Caco-2 (cell line): ENCODE measurements around the gene KLHL36. TPM values are rescaled to one million over a fixed set of nuclear protein-coding genes. Genes with fewer than 3 reads are reported as not detected.

ENCODE experiments used
- BruUV-seq: library from RNA; stranded (reverse); fragments of 400-500 nt; replicated peaks from 2 replicates; lab custom pipeline; 2021; lab: Mats Ljungman, UMichigan
- CTCF ChIA-PET: fragments of 300-600 bp; sonication (Branson Sonifier 250); formaldehyde crosslinking; loops from one replicate; lab custom pipeline; 2022; ENCODE audit warnings: antibody characterized with exemption; lab: Charles Lee
- POLR2A ChIA-PET: fragments of 300-600 bp; sonication (Branson Sonifier 250); formaldehyde crosslinking; loops from one replicate; lab custom pipeline; 2022; ENCODE audit warnings: antibody characterized with exemption; lab: Charles Lee
- DNase-seq, 2 experiments: peaks; one replicate each; pipeline versions ENCODE4 v3.0.0 to v3.0.0-alpha.2; 2020 to 2022
- H3K27me3 ChIP-seq: replicated peaks from 2 replicates; pipeline ENCODE4 v1.6.0; 2011; ENCODE audit warnings: low read length; ENCODE audit not compliant: control insufficient read depth, insufficient read depth
- H3K36me3 ChIP-seq: 2 replicates; pipeline ENCODE4 v1.5.1; 2011; ENCODE audit warnings: low read length; ENCODE audit not compliant: control insufficient read depth, insufficient read depth
- H3K4me1 ChIP-seq: fragments of 250-450 bp; sonication (Bioruptor Pico); 2 replicates; pipeline ENCODE4 v1.5.1; 2020; ENCODE audit warnings: mild to moderate bottlenecking
- H3K4me3 ChIP-seq: 2 replicates; pipeline ENCODE4 v1.5.1; 2011; ENCODE audit warnings: low read depth, mild to moderate bottlenecking, control low read depth, low read length
- H3K9me3 ChIP-seq: fragments of 250-450 bp; sonication (Bioruptor Pico); 2 replicates; pipeline ENCODE4 v1.5.1; 2020; ENCODE audit warnings: mild to moderate bottlenecking, moderate library complexity
- H3K27ac Mint-ChIP-seq: one replicate; pipeline ENCODE4 v1.8.0; 2022; ENCODE audit warnings: mixed read lengths; ENCODE audit not compliant: unreplicated experiment
- H3K27me3 Mint-ChIP-seq: one replicate; pipeline ENCODE4 v1.8.0; 2022; ENCODE audit warnings: mixed read lengths; ENCODE audit not compliant: insufficient read depth, unreplicated experiment
- H3K36me3 Mint-ChIP-seq: one replicate; pipeline ENCODE4 v1.8.0; 2022; ENCODE audit warnings: mild to moderate bottlenecking, mixed read lengths; ENCODE audit not compliant: insufficient read depth, unreplicated experiment
- H3K4me1 Mint-ChIP-seq: one replicate; pipeline ENCODE4 v1.8.0; 2022; ENCODE audit warnings: low read depth, mixed read lengths; ENCODE audit not compliant: unreplicated experiment
- H3K4me3 Mint-ChIP-seq: one replicate; pipeline ENCODE4 v1.8.0; 2022; ENCODE audit warnings: mild to moderate bottlenecking, moderate library complexity, mixed read lengths; ENCODE audit not compliant: unreplicated experiment
- H3K9me3 Mint-ChIP-seq: one replicate; pipeline ENCODE4 v1.8.0; 2022; ENCODE audit warnings: mixed read lengths; ENCODE audit not compliant: unreplicated experiment
- CTCF ChIP-seq, 2 experiments: fragments of 200-600 bp in 1 of 2; IDR thresholded peaks; 1 replicate in 1 of 2; 2 replicates in 1 of 2; pipeline versions ENCODE4 v1.5.1 to v1.8.0; 2011 to 2022; ENCODE audit warnings: antibody characterized with exemption in 1 of 2, control low read depth in 1 of 2, inconsistent platforms in 1 of 2, low read depth in 1 of 2, low read length in 1 of 2, mild to moderate bottlenecking in 1 of 2, moderate library complexity in 1 of 2; ENCODE audit not compliant: insufficient read depth in 1 of 2, severe bottlenecking in 1 of 2, unreplicated experiment in 1 of 2
- intact Hi-C: fragments of 100-400 bp; cut with micrococcal nuclease; formaldehyde crosslinking; loops from one replicate; pipeline ENCODE4 v1.10.0; 2022; ENCODE audit not compliant: unreplicated experiment
- total RNA-seq: library from RNA; stranded (reverse); gene quantifications from 2 replicates; pipeline ENCODE4 v1.2.3, GENCODE V29; 2022

KLHL36 gene
- total RNA-seq, 1 experiment from 2014 or later: 70.2 TPM

GRCh38 chr16:84649511-84649861, 1.2 kb downstream of the KLHL36 start:
- ChIA-PET CTCF (interaction anchor here (0.9 to 1.7 kb wide), 3 partner anchors 31 to 77 kb away, joined by 3 to 10 read pairs (median 3); no protein-coding TSS in a partner anchor), POLR2A (no interaction called here)
- H3K4me3 Mint-ChIP-seq: peak overlapping the region; percentile 75
- H3K4me1 Mint-ChIP-seq: peaks cover 12% of the 10 kb centered on the region
- peaks cover 14% of the 10 kb centered on the region; the same call in 1 of the 2 replicates for H3K4me1 ChIP-seq
- intact Hi-C loops: no loop called here
- no peaks in the 10 kb centered on the region for H3K9me3 ChIP-seq
- no peaks in the 10 kb centered on the region for H3K27me3 ChIP-seq
- peaks cover 2% of the 10 kb centered on the region for H3K27me3 Mint-ChIP-seq
- H3K9me3 Mint-ChIP-seq: no peaks in the 10 kb centered on the region
- no peak overlapping the region for H3K27ac Mint-ChIP-seq
- BruUV-seq: no TSS peak
- no peak for DNase-seq
- TF ChIP-seq CTCF (IDR thresholded peaks at IDR 0.05; ENCODE audit: insufficient read depth in 1 of 2, low read depth in 1 of 2, low read length in 1 of 2, severe bottlenecking in 1 of 2, unreplicated experiment in 1 of 2): no peak
- peaks cover 2% of the 10 kb centered on the region for H3K36me3 ChIP-seq
- peak overlapping the region; percentile 95 for H3K4me3 ChIP-seq
- H3K36me3 Mint-ChIP-seq: peaks cover 36% of the 10 kb centered on the region

GRCh38 chr16:84650062-84650991, 2.0 kb downstream of the KLHL36 start:
- CTCF ChIA-PET: interaction anchor here (0.6 to 1.3 kb wide), 4 partner anchors 22 to 139 kb away, joined by 3 to 6 read pairs (median 4); no protein-coding TSS in a partner anchor
- POLR2A ChIA-PET: no interaction called here
- BruUV-seq: TSS peak; percentile 24
- DNase-seq: no peak
- Mint-ChIP-seq H3K9me3 (no peaks in the 10 kb centered on the region), H3K4me3 (peak overlapping the region; percentile 75), H3K27me3 (peaks cover 2% of the 10 kb centered on the region), H3K36me3 (peaks cover 36% of the 10 kb centered on the region), H3K27ac (no peak overlapping the region), H3K4me1 (peaks cover 12% of the 10 kb centered on the region)
- peaks cover 14% of the 10 kb centered on the region; the same call in 1 of the 2 replicates for H3K4me1 ChIP-seq
- no peak overlapping the region for H3K4me3 ChIP-seq
- no peak for TF ChIP-seq CTCF (IDR thresholded peaks at IDR 0.05; ENCODE audit: insufficient read depth in 1 of 2, low read depth in 1 of 2, low read length in 1 of 2, severe bottlenecking in 1 of 2, unreplicated experiment in 1 of 2)
- peaks cover 2% of the 10 kb centered on the region for H3K36me3 ChIP-seq
- no peaks in the 10 kb centered on the region for H3K9me3 ChIP-seq
- no peaks in the 10 kb centered on the region for H3K27me3 ChIP-seq
- intact Hi-C loops: no loop called here

GRCh38 chr16:84652566-84652965, 4.3 kb downstream of the KLHL36 start:
- DNase-seq: no peak
- Mint-ChIP-seq H3K4me3 (no peak overlapping the region), H3K27me3 (no peaks in the 10 kb centered on the region), H3K27ac (no peak overlapping the region), H3K36me3 (peaks cover 47% of the 10 kb centered on the region), H3K4me1 (peaks cover 11% of the 10 kb centered on the region), H3K9me3 (no peaks in the 10 kb centered on the region)
- H3K27me3 ChIP-seq: no peaks in the 10 kb centered on the region
- CTCF ChIA-PET: no interaction called here
- no peaks in the 10 kb centered on the region for H3K9me3 ChIP-seq
- H3K36me3 ChIP-seq: peaks cover 5% of the 10 kb centered on the region
- BruUV-seq: no TSS peak
- TF ChIP-seq CTCF (IDR thresholded peaks at IDR 0.05; ENCODE audit: insufficient read depth in 1 of 2, low read depth in 1 of 2, low read length in 1 of 2, severe bottlenecking in 1 of 2, unreplicated experiment in 1 of 2): no peak
- no peak overlapping the region for H3K4me3 ChIP-seq
- H3K4me1 ChIP-seq: peaks cover 14% of the 10 kb centered on the region; the same call in 1 of the 2 replicates
- intact Hi-C loops: no loop called here
- POLR2A ChIA-PET: no interaction called here
